ENCODE results near the gene ALKBH3.

ALKBH3 gene

GRCh38 chr11:43866969-43867368, 13.7 kb upstream of the ALKBH3 start:
- Mint-ChIP-seq H3K4me3 (no peak overlapping the region), H3K4me1 (ENCODE audit: low read depth in 2 of 2) (peaks cover 12 to 19% of the 10 kb centered on the region in 2 donors), H3K27ac (no peak overlapping the region), H3K27me3 (peaks cover 14 to 35% of the 10 kb centered on the region in 2 donors), H3K9me3 (no peaks in the 10 kb centered on the region), H3K36me3 (ENCODE audit: insufficient read depth) (no peaks in the 10 kb centered on the region)
- no peak for DNase-seq
- no peak for ATAC-seq (replicated peaks)

GRCh38 chr11:43868852-43869567, 11.6 kb upstream of the ALKBH3 start:
- Mint-ChIP-seq H3K27me3 (peaks cover 34 to 50% of the 10 kb centered on the region in 2 donors), H3K4me1 (ENCODE audit: low read depth in 2 of 2) (peaks cover 12 to 19% of the 10 kb centered on the region in 2 donors), H3K27ac (peak overlapping the region; percentile 19 to 87), H3K4me3 (peak overlapping the region; percentile 57 to 61), H3K9me3 (no peaks in the 10 kb centered on the region), H3K36me3 (ENCODE audit: insufficient read depth) (no peaks in the 10 kb centered on the region)
- ATAC-seq (replicated peaks) = peak; percentile 99
- DNase-seq = peak; percentile 20 to 43 (median 35)

- Mint-ChIP-seq H3K4me3 (no peak overlapping the region), H3K27ac (no peak overlapping the region), H3K36me3 (ENCODE audit: insufficient read depth) (no peaks in the 10 kb centered on the region), H3K27me3 (peaks cover 38 to 48% of the 10 kb centered on the region in 2 donors), H3K4me1 (ENCODE audit: low read depth in 2 of 2) (peaks cover 12 to 19% of the 10 kb centered on the region in 2 donors), H3K9me3 (no peaks in the 10 kb centered on the region)
- DNase-seq (no peak), ATAC-seq (replicated peaks) (no peak)
These were observed 9.6 kb upstream of the ALKBH3 start for GRCh38 chr11:43871051-43871450.

- Mint-ChIP-seq H3K27ac (no peak overlapping the region), H3K27me3 (peaks cover 50 to 64% of the 10 kb centered on the region in 2 donors), H3K4me1 (ENCODE audit: low read depth in 2 of 2) (peaks cover 9 to 13% of the 10 kb centered on the region in 2 donors), H3K4me3 (no peak overlapping the region), H3K9me3 (no peaks in the 10 kb centered on the region), H3K36me3 (ENCODE audit: insufficient read depth) (peaks cover 4% of the 10 kb centered on the region)
- DNase-seq (no peak), ATAC-seq (replicated peaks) (no peak)
These were observed 7.6 kb upstream of the ALKBH3 start for GRCh38 chr11:43872995-43873394.

- DNase-seq = no peak
- peaks cover 4% of the 10 kb centered on the region for H3K36me3 Mint-ChIP-seq (ENCODE audit: insufficient read depth)
- H3K4me1 Mint-ChIP-seq (ENCODE audit: low read depth in 2 of 2) = peaks cover 7 to 8% of the 10 kb centered on the region in 2 donors
- H3K27ac Mint-ChIP-seq = no peak overlapping the region
- H3K27me3 Mint-ChIP-seq = peaks cover 60 to 75% of the 10 kb centered on the region in 2 donors
- no peaks in the 10 kb centered on the region for H3K9me3 Mint-ChIP-seq
- ATAC-seq (replicated peaks) = no peak
- no peak overlapping the region for H3K4me3 Mint-ChIP-seq
These were observed 6.6 kb upstream of the ALKBH3 start for GRCh38 chr11:43874078-43874477.

- peaks cover 62 to 77% of the 10 kb centered on the region in 2 donors for H3K27me3 Mint-ChIP-seq
- DNase-seq = no peak
- H3K4me1 Mint-ChIP-seq (ENCODE audit: low read depth in 2 of 2) = peaks cover under 1 to 1% of the 10 kb centered on the region in 2 donors
- H3K27ac Mint-ChIP-seq = no peak overlapping the region
- H3K36me3 Mint-ChIP-seq (ENCODE audit: insufficient read depth) = peaks cover 4% of the 10 kb centered on the region
- no peak overlapping the region for H3K4me3 Mint-ChIP-seq
- ATAC-seq (replicated peaks) = no peak
- no peaks in the 10 kb centered on the region for H3K9me3 Mint-ChIP-seq
These were observed 5.9 kb upstream of the ALKBH3 start for GRCh38 chr11:43874738-43875137.

- peaks cover 30% of the 10 kb centered on the region for H3K36me3 Mint-ChIP-seq (ENCODE audit: insufficient read depth)
- DNase-seq = no peak
- H3K4me1 Mint-ChIP-seq (ENCODE audit: low read depth in 2 of 2) = peaks cover 14 to 23% of the 10 kb centered on the region in 2 donors
- peaks cover 2 to 8% of the 10 kb centered on the region in 2 donors for H3K9me3 Mint-ChIP-seq
- H3K27me3 Mint-ChIP-seq = peaks cover 31 to 38% of the 10 kb centered on the region in 2 donors
- peak overlapping the region; percentile 93 to 95 for H3K27ac Mint-ChIP-seq
- H3K4me3 Mint-ChIP-seq = peak overlapping the region; percentile 93 to 94
- ATAC-seq (replicated peaks) = no peak
These were observed 617 bp upstream of the ALKBH3 start for GRCh38 chr11:43879789-43880639.

- no peaks in the 10 kb centered on the region for H3K27me3 Mint-ChIP-seq
- peaks cover 3 to 8% of the 10 kb centered on the region in 2 donors for H3K4me1 Mint-ChIP-seq (ENCODE audit: low read depth in 2 of 2)
- no peak for DNase-seq
- no peaks in the 10 kb centered on the region for H3K9me3 Mint-ChIP-seq
- ATAC-seq (replicated peaks) = no peak
- no peak overlapping the region for H3K4me3 Mint-ChIP-seq
- H3K36me3 Mint-ChIP-seq (ENCODE audit: insufficient read depth) = peaks cover 70% of the 10 kb centered on the region
- H3K27ac Mint-ChIP-seq = no peak overlapping the region
These were observed 12.2 kb downstream of the ALKBH3 start for GRCh38 chr11:43892851-43893250.

- peak overlapping the region in 1 of 2 donors; percentile 27 for H3K27ac Mint-ChIP-seq
- H3K36me3 Mint-ChIP-seq (ENCODE audit: insufficient read depth) = peaks cover 68% of the 10 kb centered on the region
- H3K4me1 Mint-ChIP-seq (ENCODE audit: low read depth in 2 of 2) = peaks cover 3 to 8% of the 10 kb centered on the region in 2 donors
- no peaks in the 10 kb centered on the region for H3K9me3 Mint-ChIP-seq
- ATAC-seq (replicated peaks) (no peak), DNase-seq (no peak)
- H3K4me3 Mint-ChIP-seq = no peak overlapping the region
- no peaks in the 10 kb centered on the region for H3K27me3 Mint-ChIP-seq
These were observed 13.9 kb downstream of the ALKBH3 start for GRCh38 chr11:43894546-43894945.

GRCh38 chr11:43895601-43896000, 15.0 kb downstream of the ALKBH3 start:
- Mint-ChIP-seq H3K9me3 (no peaks in the 10 kb centered on the region), H3K4me3 (no peak overlapping the region), H3K4me1 (ENCODE audit: low read depth in 2 of 2) (peaks cover 0 to 6% of the 10 kb centered on the region in 2 donors), H3K27ac (peak overlapping the region in 1 of 2 donors; percentile 44), H3K27me3 (no peaks in the 10 kb centered on the region), H3K36me3 (ENCODE audit: insufficient read depth) (peaks cover 67% of the 10 kb centered on the region)
- ATAC-seq (replicated peaks) (no peak), DNase-seq (no peak)

GRCh38 chr11:43898574-43898973, 17.9 kb downstream of the ALKBH3 start:
- ATAC-seq (replicated peaks) (no peak), DNase-seq (no peak)
- Mint-ChIP-seq H3K9me3 (no peaks in the 10 kb centered on the region), H3K4me1 (ENCODE audit: low read depth in 2 of 2) (peaks cover 0 to 3% of the 10 kb centered on the region in 2 donors), H3K27me3 (no peaks in the 10 kb centered on the region), H3K27ac (no peak overlapping the region), H3K36me3 (ENCODE audit: insufficient read depth) (peaks cover 64% of the 10 kb centered on the region), H3K4me3 (no peak overlapping the region)

- Mint-ChIP-seq H3K9me3 (no peaks in the 10 kb centered on the region), H3K36me3 (ENCODE audit: insufficient read depth) (peaks cover 64% of the 10 kb centered on the region)
These were observed 18.5 kb downstream of the ALKBH3 start for GRCh38 chr11:43899094-43899493.

GRCh38 chr11:43901551-43901950, 20.9 kb downstream of the ALKBH3 start:
- H3K4me3 Mint-ChIP-seq = no peak overlapping the region
- no peaks in the 10 kb centered on the region for H3K4me1 Mint-ChIP-seq (ENCODE audit: low read depth in 2 of 2)
- no peaks in the 10 kb centered on the region for H3K27me3 Mint-ChIP-seq
- H3K36me3 Mint-ChIP-seq (ENCODE audit: insufficient read depth) = peaks cover 63% of the 10 kb centered on the region
- DNase-seq (no peak), ATAC-seq (replicated peaks) (no peak)
- H3K27ac Mint-ChIP-seq = peak overlapping the region in 1 of 2 donors; percentile 15
- H3K9me3 Mint-ChIP-seq = no peaks in the 10 kb centered on the region

More at GRCh38 chr11:43899094-43899493, 18.5 kb downstream of the ALKBH3 start:
- DNase-seq (no peak), ATAC-seq (replicated peaks) (no peak)
- Mint-ChIP-seq H3K27me3 (no peaks in the 10 kb centered on the region), H3K4me1 (ENCODE audit: low read depth in 2 of 2) (peaks cover 0 to 3% of the 10 kb centered on the region in 2 donors), H3K27ac (no peak overlapping the region), H3K4me3 (no peak overlapping the region)

All from effector memory CD8-positive, alpha-beta T cell (primary cell).